Hepatocyte (in vitro differentiated cells): Measurements from ENCODE around the gene PAXX.

Experiments used
- EZH2 ChIP-seq: fragments of 200-600 bp; sonication (generic); IDR thresholded peaks from 2 replicates; pipeline ENCODE4 v1.6.1; 2016; ENCODE audit warnings: antibody characterized with exemption, mild to moderate bottlenecking, borderline replicate concordance
- EZH2phosphoT487 ChIP-seq: fragments of 200-600 bp; sonication (generic); IDR thresholded peaks from one replicate; pipeline ENCODE4 v1.6.1; 2018; ENCODE audit warnings: antibody characterized with exemption, mild to moderate bottlenecking, low read depth, moderate library complexity; ENCODE audit not compliant: unreplicated experiment, severe bottlenecking
- TF ChIP-seq, protein P1 (sequence below): fragments of 200-600 bp; sonication (generic); IDR thresholded peaks from 2 replicates; pipeline ENCODE4 v1.5.1; 2016; ENCODE audit warnings: antibody characterized with exemption, mild to moderate bottlenecking; ENCODE audit not compliant: poor library complexity

GRCh38 chr9:136942881-136943230 lies 49.4 kb upstream of the PAXX start:
- TF ChIP-seq, protein P1, sequence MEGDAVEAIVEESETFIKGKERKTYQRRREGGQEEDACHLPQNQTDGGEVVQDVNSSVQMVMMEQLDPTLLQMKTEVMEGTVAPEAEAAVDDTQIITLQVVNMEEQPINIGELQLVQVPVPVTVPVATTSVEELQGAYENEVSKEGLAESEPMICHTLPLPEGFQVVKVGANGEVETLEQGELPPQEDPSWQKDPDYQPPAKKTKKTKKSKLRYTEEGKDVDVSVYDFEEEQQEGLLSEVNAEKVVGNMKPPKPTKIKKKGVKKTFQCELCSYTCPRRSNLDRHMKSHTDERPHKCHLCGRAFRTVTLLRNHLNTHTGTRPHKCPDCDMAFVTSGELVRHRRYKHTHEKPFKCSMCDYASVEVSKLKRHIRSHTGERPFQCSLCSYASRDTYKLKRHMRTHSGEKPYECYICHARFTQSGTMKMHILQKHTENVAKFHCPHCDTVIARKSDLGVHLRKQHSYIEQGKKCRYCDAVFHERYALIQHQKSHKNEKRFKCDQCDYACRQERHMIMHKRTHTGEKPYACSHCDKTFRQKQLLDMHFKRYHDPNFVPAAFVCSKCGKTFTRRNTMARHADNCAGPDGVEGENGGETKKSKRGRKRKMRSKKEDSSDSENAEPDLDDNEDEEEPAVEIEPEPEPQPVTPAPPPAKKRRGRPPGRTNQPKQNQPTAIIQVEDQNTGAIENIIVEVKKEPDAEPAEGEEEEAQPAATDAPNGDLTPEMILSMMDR = no peak
- TF ChIP-seq EZH2phosphoT487 (no peak), EZH2 (no peak)
